Subcutaneous adipose tissue (tissue), 4 donors: ENCODE data around the gene CYP26C1. TPM values are rescaled to one million over a fixed set of nuclear protein-coding genes. Genes with fewer than 3 reads are reported as not detected.

Experiments
- total RNA-seq, 4 donors: library from RNA; depleted of rRNA; stranded (reverse); fragments of >200 nt; gene quantifications; one replicate each; pipeline ENCODE4 v1.1.0, GENCODE V29; 2016
- TF ChIP-seq, protein P1 (sequence below): fragments of 450-650 bp; IDR thresholded peaks from one replicate; pipeline ENCODE4 v1.5.1; 2016; ENCODE audit warnings: low read depth, mild to moderate bottlenecking, control low read depth, antibody characterized with exemption, moderate library complexity

Gene CYP26C1
- total RNA-seq, 4 donors from 2014 or later, result 0.19 to 0.22 TPM; not detected in 2

DNA sequence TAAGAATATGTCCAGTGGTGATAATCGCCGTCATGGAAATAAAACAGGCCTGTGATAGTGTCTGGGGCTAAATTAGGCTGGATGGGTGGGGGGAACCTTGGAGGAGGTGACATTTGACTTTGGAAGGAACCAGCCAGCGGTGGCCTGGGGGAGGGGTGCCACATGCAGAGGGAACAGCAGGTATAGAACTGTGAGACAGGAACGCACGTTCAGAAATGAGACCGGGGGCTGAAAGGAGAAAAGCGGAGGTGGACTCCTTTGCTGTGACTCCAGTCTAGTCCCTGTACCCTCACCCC, 10.5 kb downstream of the CYP26C1 start:
- TF ChIP-seq, protein P1, sequence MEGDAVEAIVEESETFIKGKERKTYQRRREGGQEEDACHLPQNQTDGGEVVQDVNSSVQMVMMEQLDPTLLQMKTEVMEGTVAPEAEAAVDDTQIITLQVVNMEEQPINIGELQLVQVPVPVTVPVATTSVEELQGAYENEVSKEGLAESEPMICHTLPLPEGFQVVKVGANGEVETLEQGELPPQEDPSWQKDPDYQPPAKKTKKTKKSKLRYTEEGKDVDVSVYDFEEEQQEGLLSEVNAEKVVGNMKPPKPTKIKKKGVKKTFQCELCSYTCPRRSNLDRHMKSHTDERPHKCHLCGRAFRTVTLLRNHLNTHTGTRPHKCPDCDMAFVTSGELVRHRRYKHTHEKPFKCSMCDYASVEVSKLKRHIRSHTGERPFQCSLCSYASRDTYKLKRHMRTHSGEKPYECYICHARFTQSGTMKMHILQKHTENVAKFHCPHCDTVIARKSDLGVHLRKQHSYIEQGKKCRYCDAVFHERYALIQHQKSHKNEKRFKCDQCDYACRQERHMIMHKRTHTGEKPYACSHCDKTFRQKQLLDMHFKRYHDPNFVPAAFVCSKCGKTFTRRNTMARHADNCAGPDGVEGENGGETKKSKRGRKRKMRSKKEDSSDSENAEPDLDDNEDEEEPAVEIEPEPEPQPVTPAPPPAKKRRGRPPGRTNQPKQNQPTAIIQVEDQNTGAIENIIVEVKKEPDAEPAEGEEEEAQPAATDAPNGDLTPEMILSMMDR, result no peak

DNA sequence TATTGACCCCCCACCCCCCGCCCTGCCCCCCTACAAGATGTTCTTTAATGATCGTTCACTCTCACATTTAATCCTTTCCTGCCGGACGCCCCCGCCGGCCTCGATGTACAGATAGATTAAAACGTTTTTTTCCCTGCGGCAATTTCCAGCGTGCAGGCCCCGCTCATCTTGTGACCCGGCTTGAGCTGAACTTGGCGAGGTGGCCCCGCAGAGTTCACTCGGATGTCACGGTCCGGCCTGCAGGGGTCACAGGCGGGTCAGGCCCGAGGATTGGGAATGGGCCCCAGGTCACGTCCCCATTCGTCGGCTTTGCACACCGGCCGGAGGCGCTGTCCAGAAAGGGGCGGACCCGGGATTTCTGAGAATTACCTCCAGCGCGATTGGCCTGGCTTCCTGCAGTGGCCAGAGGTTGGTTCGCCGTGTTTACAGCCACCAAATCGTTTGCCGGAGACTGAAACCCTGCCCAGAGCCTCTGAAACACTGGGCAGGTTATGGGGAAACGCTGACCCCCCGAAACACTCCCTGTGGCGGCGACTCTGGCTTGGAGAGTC, 11.2 kb downstream of the CYP26C1 start:
- TF ChIP-seq, protein P1, result no peak

GRCh38 chr10:93072225-93072712, 11.7 kb downstream of the CYP26C1 start:
- TF ChIP-seq, protein P1, result no peak

- TF ChIP-seq, protein P1, result no peak
Measured at GRCh38 chr10:93072713-93073538, 12.3 kb downstream of the CYP26C1 start.

GRCh38 chr10:93073539-93074146, 13.0 kb downstream of the CYP26C1 start, which contains the start of gene CYP26A1:
Gene CYP26A1, plus strand, starts transcription at chr10:93073893. Its CDS starts 42 bp downstream, at chr10:93073935.
- TF ChIP-seq, protein P1, result no peak

- TF ChIP-seq, protein P1, result no peak
Measured at GRCh38 chr10:93074147-93074596, 13.6 kb downstream of the CYP26C1 start.
